Gastrocnemius medialis (tissue), 4 donors: Measurements from ENCODE around the gene GSTCD.

Experiments
- CTCF ChIP-seq, 5 experiments: fragments of 450-650 bp in 3 of 5; fragments of 200-600 bp in 2 of 5; sonication (generic) in 2 of 5; IDR thresholded peaks in 4 of 5; conservative IDR thresholded peaks in 1 of 5; 1 replicate in 4 of 5; 2 replicates in 1 of 5; pipeline ENCODE4 v1.5.1; 2016 to 2019; ENCODE audit warnings: antibody characterized with exemption in 5 of 5, mild to moderate bottlenecking in 3 of 5, moderate library complexity in 3 of 5
- POLR2A ChIP-seq, 2 donors: fragments of 450-650 bp; IDR thresholded peaks; one replicate each; pipeline ENCODE4 v1.6.1; 2017; ENCODE audit warnings: antibody characterized with exemption in 2 of 2, mild to moderate bottlenecking in 2 of 2, moderate library complexity in 2 of 2

DNA sequence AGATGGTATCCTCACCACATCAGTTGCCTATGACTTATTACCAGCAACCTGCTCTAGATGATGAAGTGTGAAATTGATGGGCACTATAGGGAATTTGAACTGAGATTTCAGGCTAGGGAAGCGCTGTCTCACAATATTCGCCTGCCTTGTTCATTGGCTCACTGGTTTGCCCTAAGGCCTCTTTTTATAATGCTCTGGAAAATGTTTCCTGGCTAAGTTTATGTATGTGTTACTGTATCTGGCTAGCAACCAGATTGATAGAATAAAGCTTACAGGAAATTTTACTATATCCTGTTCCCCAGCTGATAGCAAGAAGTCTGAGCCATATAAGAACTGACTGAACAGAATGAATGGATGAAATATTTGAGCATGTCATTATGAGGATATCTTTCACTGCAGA lies 71.6 kb downstream of the GSTCD start:
- TF ChIP-seq CTCF (IDR thresholded peaks at IDR 0.05 in 4 of 5, conservative IDR thresholded peaks at IDR 0.05 in 1 of 5) (no peak), POLR2A (IDR thresholded peaks at IDR 0.05) (no peak)
